ENCODE data around the gene ANP32B. TPM values are rescaled to one million over a fixed set of nuclear protein-coding genes. Genes with fewer than 3 reads are reported as not detected.

Gene ANP32B
- polyA plus RNA-seq, 2 of the 4 experiments (the other 2 are of a cell fraction): 127 to 360 TPM

DNA sequence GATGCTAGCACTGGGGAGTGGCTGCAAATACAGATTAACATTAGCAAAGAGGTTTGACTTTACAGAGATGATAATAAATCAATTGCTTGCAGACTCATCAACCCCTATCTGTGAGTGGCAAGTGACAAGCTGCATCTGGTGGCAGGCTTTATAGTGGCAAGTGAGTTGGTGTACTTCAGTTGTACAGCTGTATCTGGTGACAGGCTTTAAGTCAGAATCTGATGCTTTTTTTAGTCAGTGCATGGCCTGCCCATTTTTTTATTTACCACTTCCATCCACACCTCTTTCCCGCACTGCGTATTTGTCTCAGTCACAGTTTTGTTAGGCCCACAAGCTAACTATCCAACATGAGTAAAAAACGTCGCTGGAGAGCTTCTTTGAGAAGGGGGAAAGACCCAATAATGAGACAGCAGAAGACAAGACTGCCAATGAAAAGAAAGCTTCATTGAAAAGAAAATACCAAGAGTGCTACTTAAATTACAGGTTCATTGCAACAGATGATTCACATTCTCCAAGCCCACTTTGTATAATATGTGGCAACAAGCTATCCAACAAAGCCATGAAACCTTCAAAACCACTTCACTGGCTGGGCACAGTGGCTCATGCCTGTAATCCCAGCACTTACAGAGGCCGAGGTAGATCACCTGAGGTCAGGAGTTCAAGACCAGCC, 23.1 kb downstream of the ANP32B start:
- no peak overlapping the region for H3K27ac ChIP-seq
- H3K9me3 ChIP-seq: no peaks in the 10 kb centered on the region
- ChIA-PET CTCF (interaction anchor here (0.5 to 3.1 kb wide), 7 partner anchors 9 to 106 kb away, joined by 3 to 15 read pairs (median 3); partner anchors contain the start of gene ANP32B), POLR2A (no interaction called here)
- no peak overlapping the region for H3K4me3 ChIP-seq
- WGBS (ENCODE audit: missing lambda C conversion rate): 95% methylated on average over 5 of the region's 5 CpGs
- TF ChIP-seq CEBPB (IDR thresholded peaks at IDR 0.05) (no peak), NFE2L2 (conservative IDR thresholded peaks at IDR 0.05; ENCODE audit: low read length) (no peak), MAZ (IDR thresholded peaks at IDR 0.05; ENCODE audit: borderline replicate concordance, low read depth, low read length) (no peak), ZC3H11A (IDR thresholded peaks at IDR 0.05) (no peak), HDAC2 (IDR thresholded peaks at IDR 0.05) (no peak), MAFK (IDR thresholded peaks at IDR 0.05; ENCODE audit: partially characterized antibody) (no peak), HOXA7 (CRISPR knock-in tag; IDR thresholded peaks at IDR 0.05) (no peak)
- FAIRE-seq (no peak), ATAC-seq (no peak), DNase-seq (ENCODE audit: low read depth in 1 of 2, low spot score in 1 of 2) (no peak)
- H3K4me1 ChIP-seq: peaks cover 6% of the 10 kb centered on the region; the same call in 1 of the 3 replicates
- H3K4me2 ChIP-seq: no peak overlapping the region

DNA sequence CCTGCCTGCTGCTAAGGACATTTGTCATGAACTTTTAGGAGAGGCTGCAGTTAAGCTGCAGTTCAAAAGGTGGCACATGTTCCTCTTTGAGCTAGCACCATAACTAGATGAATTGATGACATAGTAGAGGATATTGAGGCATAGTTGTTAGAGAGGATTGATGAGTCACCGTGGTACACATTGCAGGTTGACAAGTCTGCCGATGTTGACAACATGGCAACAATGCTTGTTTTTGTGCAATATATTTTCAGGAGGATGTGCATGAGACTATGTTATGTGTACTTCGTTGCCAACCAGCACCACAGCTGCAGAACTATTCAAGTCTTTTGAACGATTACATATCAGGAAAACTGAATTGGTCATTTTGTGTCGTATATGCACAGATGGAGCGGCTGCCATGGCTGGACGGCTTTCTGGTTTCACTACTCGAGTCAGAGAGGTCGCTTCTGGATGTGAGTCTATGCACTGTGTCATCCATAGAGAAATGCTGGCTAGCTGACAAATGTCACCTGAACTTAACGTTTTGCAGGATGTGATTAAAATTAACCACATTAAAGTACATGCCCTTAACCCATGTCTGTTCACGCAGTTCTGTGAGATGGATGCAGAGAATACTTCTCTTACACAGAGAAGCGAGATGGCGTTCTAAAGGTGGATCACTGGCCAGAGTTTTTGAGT, 24.2 kb downstream of the ANP32B start:
- no peak for TF ChIP-seq MYC (IDR thresholded peaks at IDR 0.05; ENCODE audit: borderline replicate concordance, low read length)
- peak; percentile 19 for TF ChIP-seq MAFK (IDR thresholded peaks at IDR 0.05; ENCODE audit: partially characterized antibody)
- TF ChIP-seq, protein P1, sequence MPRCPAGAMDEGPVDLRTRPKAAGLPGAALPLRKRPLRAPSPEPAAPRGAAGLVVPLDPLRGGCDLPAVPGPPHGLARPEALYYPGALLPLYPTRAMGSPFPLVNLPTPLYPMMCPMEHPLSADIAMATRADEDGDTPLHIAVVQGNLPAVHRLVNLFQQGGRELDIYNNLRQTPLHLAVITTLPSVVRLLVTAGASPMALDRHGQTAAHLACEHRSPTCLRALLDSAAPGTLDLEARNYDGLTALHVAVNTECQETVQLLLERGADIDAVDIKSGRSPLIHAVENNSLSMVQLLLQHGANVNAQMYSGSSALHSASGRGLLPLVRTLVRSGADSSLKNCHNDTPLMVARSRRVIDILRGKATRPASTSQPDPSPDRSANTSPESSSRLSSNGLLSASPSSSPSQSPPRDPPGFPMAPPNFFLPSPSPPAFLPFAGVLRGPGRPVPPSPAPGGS (IDR thresholded peaks at IDR 0.05): no peak
- no peak for TF ChIP-seq FOSL2 (IDR thresholded peaks at IDR 0.05)
- peak; percentile 65 for TF ChIP-seq FOSL2 (CRISPR knock-in tag; IDR thresholded peaks at IDR 0.05)
- TF ChIP-seq HOXB13 (CRISPR knock-in tag; IDR thresholded peaks at IDR 0.05; ENCODE audit: low read depth): no peak
- no peak for TF ChIP-seq HEYL (CRISPR knock-in tag; IDR thresholded peaks at IDR 0.05)
- TF ChIP-seq ZSCAN20 (CRISPR knock-in tag; IDR thresholded peaks at IDR 0.05): no peak
- ATAC-seq (no peak), FAIRE-seq (no peak), DNase-seq (ENCODE audit: low read depth in 1 of 2, low spot score in 1 of 2) (peak in 1 of 2 experiments; percentile 18)
- ChIA-PET CTCF (interaction anchor here (0.6 to 3.1 kb wide), 7 partner anchors 10 to 256 kb away, joined by 3 to 15 read pairs (median 5); partner anchors contain the start of gene ANP32B), POLR2A (no interaction called here)
- Histone ChIP-seq H3K4me1 (peaks cover 6% of the 10 kb centered on the region; the same call in 1 of the 3 replicates), H3K9me3 (no peaks in the 10 kb centered on the region), H3K27ac (no peak overlapping the region), H3K4me2 (no peak overlapping the region), H3K4me3 (no peak overlapping the region)
- 81% methylated on average over 13 of the region's 13 CpGs for WGBS (ENCODE audit: missing lambda C conversion rate)

DNA sequence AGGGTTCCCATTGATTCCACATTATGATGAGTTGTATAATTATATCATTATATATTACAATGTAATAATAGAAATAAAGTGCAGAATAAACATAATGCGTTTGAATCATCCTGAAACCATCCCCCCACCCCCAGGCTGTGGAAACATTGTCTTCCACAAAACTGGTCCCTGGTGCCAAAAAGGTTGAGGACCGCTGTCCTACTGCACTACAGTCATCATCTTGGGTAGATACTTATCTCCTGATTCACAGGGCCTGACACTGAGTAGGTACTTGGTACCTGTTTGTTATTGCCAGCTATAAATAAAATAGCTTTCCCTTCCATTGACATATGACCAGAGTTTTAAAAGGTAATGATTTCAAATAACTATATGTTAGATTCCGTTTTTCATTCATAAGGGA, 25.6 kb downstream of the ANP32B start:
- Histone ChIP-seq H3K27ac (no peak overlapping the region), H3K4me3 (no peak overlapping the region), H3K4me2 (no peak overlapping the region), H3K4me1 (peaks cover 6% of the 10 kb centered on the region; the same call in 1 of the 3 replicates), H3K9me3 (no peaks in the 10 kb centered on the region)
- DNase-seq (ENCODE audit: low read depth in 1 of 2, low spot score in 1 of 2) (no peak), FAIRE-seq (no peak), ATAC-seq (no peak)
- ChIA-PET CTCF (interaction anchor here (1.0 to 2.4 kb wide), 2 partner anchors 29 to 85 kb away, joined by 3 to 8 read pairs; no protein-coding TSS in a partner anchor), POLR2A (no interaction called here)
- TF ChIP-seq CBX2 (IDR thresholded peaks at IDR 0.05; ENCODE audit: borderline replicate concordance, low read depth): no peak
- TF ChIP-seq, protein P2, sequence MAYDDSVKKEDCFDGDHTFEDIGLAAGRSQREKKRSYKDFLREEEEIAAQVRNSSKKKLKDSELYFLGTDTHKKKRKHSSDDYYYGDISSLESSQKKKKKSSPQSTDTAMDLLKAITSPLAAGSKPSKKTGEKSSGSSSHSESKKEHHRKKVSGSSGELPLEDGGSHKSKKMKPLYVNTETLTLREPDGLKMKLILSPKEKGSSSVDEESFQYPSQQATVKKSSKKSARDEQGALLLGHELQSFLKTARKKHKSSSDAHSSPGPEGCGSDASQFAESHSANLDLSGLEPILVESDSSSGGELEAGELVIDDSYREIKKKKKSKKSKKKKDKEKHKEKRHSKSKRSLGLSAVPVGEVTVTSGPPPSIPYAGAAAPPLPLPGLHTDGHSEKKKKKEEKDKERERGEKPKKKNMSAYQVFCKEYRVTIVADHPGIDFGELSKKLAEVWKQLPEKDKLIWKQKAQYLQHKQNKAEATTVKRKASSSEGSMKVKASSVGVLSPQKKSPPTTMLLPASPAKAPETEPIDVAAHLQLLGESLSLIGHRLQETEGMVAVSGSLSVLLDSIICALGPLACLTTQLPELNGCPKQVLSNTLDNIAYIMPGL (CRISPR knock-in tag; IDR thresholded peaks at IDR 0.05; ENCODE audit: borderline replicate concordance): no peak
- no peak for TF ChIP-seq POLR2A (IDR thresholded peaks at IDR 0.05; ENCODE audit: low read length)
- no peak for TF ChIP-seq ZFP36 (IDR thresholded peaks at IDR 0.05; ENCODE audit: borderline replicate concordance, partially characterized antibody)
- no peak for TF ChIP-seq PHF8 (IDR thresholded peaks at IDR 0.05; ENCODE audit: borderline replicate concordance, low read depth)
- TF ChIP-seq TP53 (CRISPR knock-in tag; IDR thresholded peaks at IDR 0.05): no peak
- no peak for TF ChIP-seq SREBF2 (IDR thresholded peaks at IDR 0.05)
- no peak for TF ChIP-seq EP300 (IDR thresholded peaks at IDR 0.05)
- TF ChIP-seq RFX5 (IDR thresholded peaks at IDR 0.05): no peak
- TF ChIP-seq, protein P3, sequence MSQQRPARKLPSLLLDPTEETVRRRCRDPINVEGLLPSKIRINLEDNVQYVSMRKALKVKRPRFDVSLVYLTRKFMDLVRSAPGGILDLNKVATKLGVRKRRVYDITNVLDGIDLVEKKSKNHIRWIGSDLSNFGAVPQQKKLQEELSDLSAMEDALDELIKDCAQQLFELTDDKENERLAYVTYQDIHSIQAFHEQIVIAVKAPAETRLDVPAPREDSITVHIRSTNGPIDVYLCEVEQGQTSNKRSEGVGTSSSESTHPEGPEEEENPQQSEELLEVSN (IDR thresholded peaks at IDR 0.05; ENCODE audit: borderline replicate concordance, low read depth): no peak
- TF ChIP-seq, protein P4, sequence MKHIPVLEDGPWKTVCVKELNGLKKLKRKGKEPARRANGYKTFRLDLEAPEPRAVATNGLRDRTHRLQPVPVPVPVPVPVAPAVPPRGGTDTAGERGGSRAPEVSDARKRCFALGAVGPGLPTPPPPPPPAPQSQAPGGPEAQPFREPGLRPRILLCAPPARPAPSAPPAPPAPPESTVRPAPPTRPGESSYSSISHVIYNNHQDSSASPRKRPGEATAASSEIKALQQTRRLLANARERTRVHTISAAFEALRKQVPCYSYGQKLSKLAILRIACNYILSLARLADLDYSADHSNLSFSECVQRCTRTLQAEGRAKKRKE (CRISPR knock-in tag; IDR thresholded peaks at IDR 0.05; ENCODE audit: low read depth): no peak
- TF ChIP-seq RCOR1 (IDR thresholded peaks at IDR 0.05; ENCODE audit: low read depth, low read length): no peak
- no peak for TF ChIP-seq KDM5A (IDR thresholded peaks at IDR 0.05)
- no peak for TF ChIP-seq SMC3 (IDR thresholded peaks at IDR 0.05)
- TF ChIP-seq MYC (IDR thresholded peaks at IDR 0.05; ENCODE audit: borderline replicate concordance, low read length): no peak
- TF ChIP-seq JUNB (IDR thresholded peaks at IDR 0.05): no peak
- TF ChIP-seq GATA3 (IDR thresholded peaks at IDR 0.05; ENCODE audit: borderline replicate concordance): no peak
- WGBS (ENCODE audit: missing lambda C conversion rate): 79% methylated on average over 3 of the region's 3 CpGs
